Fibroblast of skin of scalp (primary cell): ENCODE measurements around the gene SLC35E4.
A peak's percentile ranks its signal among the peaks of the same experiment; 100 is the strongest.
"Not testable (repeated sequence)": the region's sequence is repeated elsewhere in the genome, so short reads cannot be mapped to it uniquely, and the experiment has no call there.

Experiments used
- DNase-seq: peaks from one replicate; pipeline ENCODE4 v3.0.0-alpha.2; 2013

Gene SLC35E4

GRCh38 chr22:30612789-30613188 is 22.8 kb upstream of the SLC35E4 start:
- no peak for DNase-seq

DNA sequence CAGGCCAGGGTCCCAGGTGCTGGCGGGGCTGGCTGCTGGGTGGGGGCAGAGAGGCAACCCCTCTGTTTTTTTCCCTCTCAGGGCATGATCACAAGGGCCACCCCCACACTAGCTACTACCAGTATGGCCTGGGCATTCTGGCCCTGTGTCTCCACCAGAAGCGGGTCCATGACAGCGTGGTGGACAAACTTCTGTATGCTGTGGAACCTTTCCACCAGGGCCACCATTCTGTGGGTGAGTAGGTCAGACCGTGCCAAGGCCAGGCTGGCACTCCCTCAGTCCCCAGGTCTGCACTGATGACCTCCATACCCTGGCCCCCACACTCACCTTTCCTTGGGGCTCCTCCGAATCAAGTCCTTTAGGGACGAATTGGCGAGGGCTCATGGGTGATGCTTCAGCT is 21.3 kb upstream of the SLC35E4 start:
- no peak for DNase-seq

DNA sequence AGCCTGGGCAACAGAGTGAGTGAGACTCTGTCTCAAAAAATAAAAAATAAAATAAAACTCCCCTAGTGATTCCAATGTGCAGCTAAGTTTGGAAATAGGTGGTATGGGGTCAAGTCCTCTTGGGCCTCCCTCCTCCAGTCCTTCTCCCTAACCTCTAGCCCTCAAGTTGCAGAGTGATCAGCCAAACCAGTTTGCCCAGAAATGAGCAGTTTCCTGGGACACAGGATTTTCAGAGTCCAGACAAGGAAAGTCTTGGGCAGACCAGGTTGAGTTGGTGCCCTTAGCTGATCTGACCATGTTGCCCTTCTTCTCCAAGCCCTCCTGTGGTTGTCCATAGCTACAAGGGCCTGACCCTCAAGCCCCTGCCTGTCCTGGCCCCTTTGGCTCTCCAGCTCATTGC is 20.7 kb upstream of the SLC35E4 start:
- no peak for DNase-seq

GRCh38 chr22:30615543-30615954 is 20.0 kb upstream of the SLC35E4 start:
- DNase-seq = no peak

DNA sequence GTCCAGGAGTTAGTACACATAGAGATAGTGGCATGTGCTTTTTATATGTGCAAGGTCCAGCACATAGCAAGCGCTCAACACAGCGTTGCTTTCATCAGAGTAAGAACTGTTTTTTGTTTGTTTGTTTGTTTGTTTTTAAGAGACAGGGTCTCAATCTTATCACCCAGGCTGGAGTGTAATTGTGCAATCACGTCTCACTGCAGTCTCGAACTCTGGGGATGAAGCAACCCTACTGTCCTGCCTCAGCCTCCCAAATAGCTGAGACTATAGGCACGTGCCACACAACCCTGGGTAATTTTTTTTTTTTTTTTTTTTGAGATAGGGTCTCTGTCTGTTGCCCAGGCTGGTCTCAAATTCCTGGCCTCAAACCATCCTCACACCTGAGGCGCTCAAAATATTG is 17.8 kb upstream of the SLC35E4 start:
- DNase-seq = no peak

GRCh38 chr22:30619909-30620308 is 15.7 kb upstream of the SLC35E4 start:
- DNase-seq = not testable (repeated sequence)

GRCh38 chr22:30626413-30626812 is 9.2 kb upstream of the SLC35E4 start:
- DNase-seq = no peak

- no peak for DNase-seq
Observed at GRCh38 chr22:30627471-30627870, 8.1 kb upstream of the SLC35E4 start.

- no peak for DNase-seq
Observed at GRCh38 chr22:30628491-30628890, 7.1 kb upstream of the SLC35E4 start.

GRCh38 chr22:30631469-30631868 is 4.1 kb upstream of the SLC35E4 start:
- DNase-seq = not testable (repeated sequence)

- DNase-seq = peak; percentile 89
Observed at GRCh38 chr22:30634471-30635233, 929 bp upstream of the SLC35E4 start.

DNA sequence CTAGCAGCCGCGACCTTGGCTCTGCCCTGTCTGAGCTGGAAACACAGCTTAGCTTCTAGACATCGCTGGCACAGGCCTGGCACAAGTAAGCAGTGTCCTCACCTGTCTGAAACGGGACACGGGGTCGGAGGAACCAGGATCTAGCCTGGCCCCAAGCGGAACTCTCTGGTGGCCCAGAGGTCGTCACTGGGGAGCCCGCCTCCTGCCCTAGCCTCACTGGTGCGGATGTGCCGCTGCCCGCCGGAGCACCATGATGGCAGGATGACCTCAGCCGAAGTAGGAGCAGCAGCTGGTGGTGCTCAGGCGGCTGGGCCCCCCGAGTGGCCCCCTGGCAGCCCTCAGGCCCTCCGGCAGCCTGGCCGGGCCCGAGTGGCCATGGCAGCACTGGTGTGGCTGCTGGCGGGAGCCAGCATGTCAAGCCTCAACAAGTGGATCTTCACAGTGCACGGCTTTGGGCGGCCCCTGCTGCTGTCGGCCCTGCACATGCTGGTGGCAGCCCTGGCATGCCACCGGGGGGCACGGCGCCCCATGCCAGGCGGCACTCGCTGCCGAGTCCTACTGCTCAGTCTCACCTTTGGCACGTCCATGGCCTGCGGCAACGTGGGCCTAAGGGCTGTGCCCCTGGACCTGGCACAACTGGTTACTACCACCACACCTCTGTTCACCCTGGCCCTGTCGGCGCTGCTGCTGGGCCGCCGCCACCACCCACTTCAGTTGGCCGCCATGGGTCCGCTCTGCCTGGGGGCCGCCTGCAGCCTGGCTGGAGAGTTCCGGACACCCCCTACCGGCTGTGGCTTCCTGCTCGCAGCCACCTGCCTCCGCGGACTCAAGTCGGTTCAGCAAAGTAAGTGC is 871 bp downstream of the SLC35E4 start:
- no peak for DNase-seq

DNA sequence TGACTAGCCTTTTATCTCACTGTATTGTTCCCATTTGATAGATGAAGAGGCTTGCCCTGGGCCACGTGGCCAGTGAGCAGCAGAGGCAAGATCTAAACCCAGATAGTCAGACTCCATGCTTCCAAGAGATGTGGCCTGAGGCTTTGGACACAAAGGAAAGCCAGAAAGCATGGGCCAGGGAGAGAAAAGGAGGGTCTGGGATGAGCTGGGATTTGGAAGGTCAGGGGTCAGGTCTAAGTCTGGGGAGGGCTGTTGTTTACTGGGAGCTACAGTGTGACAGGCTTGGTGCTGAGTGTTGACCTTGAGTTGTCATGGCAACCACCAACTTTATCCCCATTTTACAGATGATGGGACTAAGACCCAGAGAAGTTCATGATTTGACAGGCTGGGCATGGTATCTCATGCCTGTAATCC is 2.1 kb downstream of the SLC35E4 start:
- DNase-seq = no peak

DNA sequence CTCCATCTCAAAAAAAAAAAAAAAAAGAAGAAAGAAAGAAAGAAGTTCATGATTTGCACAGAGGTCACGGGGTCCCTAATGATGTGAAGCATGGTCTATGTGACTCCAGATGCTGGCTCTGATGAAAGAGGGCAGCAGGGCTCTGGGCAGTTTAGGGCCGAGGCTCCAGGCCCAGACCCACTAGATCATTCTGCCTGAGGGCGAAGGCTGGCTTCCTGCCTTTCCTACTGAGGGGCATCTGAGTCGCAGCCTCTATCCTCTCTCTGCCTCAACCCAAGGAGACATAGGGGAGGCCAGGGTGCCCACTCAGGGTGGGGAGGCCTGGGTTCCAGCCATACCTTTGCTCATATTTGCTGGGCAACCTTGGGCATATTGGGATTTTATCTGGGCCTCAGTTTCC is 4.8 kb downstream of the SLC35E4 start:
- DNase-seq = no peak

- DNase-seq = no peak
Observed at GRCh38 chr22:30640839-30641430, 5.4 kb downstream of the SLC35E4 start.

GRCh38 chr22:30643055-30643875 is 7.7 kb downstream of the SLC35E4 start:
- no peak for DNase-seq

GRCh38 chr22:30646518-30647160 is 11.1 kb downstream of the SLC35E4 start:
- DNase-seq = no peak

GRCh38 chr22:30647536-30647935 is 12.0 kb downstream of the SLC35E4 start:
- no peak for DNase-seq

DNA sequence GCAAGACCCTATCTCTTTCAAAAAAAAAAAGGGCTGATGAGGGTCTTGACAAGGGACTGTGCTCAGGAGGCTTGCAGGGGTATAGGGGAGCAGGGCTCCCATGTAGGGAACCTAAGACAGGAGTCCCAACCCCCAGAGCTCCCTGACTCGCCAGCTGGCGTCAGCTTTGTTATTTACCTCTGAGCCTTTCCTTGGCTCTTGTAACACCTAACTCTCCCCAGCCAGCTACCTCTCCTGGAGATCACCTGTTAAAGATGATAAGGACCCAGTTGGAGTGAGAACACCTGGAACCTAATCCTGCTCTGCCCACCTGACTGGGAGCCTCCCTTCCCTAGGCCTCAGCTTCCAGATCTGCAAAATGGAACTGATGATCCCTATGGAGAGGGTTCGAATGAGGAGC is 13.2 kb downstream of the SLC35E4 start:
- no peak for DNase-seq

DNA sequence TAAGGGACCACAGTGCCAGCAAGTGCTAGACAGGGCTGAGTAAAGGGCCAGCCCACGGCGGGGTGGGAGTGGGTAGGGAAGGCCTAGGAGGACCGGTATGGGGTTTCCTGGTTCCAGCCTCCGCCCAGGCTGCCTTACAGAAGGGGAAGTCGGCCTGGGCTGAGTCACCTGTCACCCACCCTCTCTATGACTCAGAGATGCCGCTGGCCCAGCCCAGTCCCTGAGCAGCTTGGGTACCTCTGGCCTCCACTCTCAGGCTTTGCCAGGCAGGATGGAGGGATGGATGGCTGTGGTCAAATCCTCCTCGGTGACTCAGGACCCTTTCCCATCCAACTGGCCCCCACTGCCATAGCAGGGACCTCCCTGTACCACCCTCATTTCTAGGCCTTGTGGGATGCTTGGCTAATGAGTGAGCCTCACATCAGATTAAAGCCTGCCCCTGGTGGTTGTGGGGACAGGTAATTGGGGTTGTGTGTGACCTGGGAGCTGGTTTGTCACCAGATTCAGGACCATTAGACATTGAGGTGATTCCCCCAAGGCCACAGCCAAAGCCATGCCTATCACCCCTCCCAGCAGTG is 13.9 kb downstream of the SLC35E4 start:
- peak; percentile 63 for DNase-seq

DNA sequence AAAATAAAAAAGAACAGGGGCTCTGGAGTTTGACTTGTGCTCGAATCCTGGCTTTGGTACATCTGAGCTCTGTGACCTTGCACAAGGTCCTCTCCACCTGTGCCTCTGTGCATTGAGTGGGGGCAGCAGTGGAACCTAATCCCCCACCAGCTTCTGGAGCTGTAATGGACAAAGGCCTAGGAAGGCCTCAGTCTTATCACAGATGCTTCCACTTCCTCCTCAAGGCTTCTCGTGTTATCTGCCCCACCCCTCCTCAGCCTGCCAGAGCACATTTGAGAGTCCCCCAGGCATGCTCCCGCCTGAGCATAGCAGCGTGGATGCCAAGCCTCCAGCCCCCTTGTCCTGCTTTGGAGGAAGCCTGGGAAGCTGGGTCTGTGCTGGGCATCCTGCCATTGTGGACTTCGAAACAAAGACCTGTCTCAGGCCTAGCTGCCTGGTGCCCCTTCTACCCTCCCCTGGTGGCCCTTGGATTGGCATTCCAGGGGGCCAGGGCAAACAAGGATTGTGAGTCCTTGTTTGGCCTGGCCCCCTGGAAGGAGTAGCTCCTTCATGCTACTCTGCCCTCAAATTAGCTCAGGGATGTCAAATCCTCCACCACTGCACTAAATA is 15.0 kb downstream of the SLC35E4 start:
- DNase-seq = no peak
